Coronary artery (tissue), 2 donors: Measurements from ENCODE around the gene EED.

ENCODE experiments used
- DNase-seq: peaks from one replicate; pipeline ENCODE4 v3.0.0-alpha.2; 2017; ENCODE audit warnings: low spot score
- H3K27ac ChIP-seq, 2 donors: fragments of 200-600 bp; sonication (generic); one replicate each; pipeline ENCODE4 v1.5.1; 2016 to 2019
- H3K4me3 ChIP-seq: fragments of 200-600 bp; sonication (generic); 2 replicates; pipeline ENCODE4 v1.5.1; 2016; ENCODE audit warnings: mild to moderate bottlenecking, moderate library complexity
- TF ChIP-seq, protein P1 (sequence below): fragments of 200-600 bp; sonication (generic); IDR thresholded peaks from one replicate; pipeline ENCODE4 v1.5.1; 2019; ENCODE audit warnings: antibody characterized with exemption

EED gene

GRCh38 chr11:86230179-86230804 lies 14.3 kb upstream of the EED start:
- TF ChIP-seq, protein P1, sequence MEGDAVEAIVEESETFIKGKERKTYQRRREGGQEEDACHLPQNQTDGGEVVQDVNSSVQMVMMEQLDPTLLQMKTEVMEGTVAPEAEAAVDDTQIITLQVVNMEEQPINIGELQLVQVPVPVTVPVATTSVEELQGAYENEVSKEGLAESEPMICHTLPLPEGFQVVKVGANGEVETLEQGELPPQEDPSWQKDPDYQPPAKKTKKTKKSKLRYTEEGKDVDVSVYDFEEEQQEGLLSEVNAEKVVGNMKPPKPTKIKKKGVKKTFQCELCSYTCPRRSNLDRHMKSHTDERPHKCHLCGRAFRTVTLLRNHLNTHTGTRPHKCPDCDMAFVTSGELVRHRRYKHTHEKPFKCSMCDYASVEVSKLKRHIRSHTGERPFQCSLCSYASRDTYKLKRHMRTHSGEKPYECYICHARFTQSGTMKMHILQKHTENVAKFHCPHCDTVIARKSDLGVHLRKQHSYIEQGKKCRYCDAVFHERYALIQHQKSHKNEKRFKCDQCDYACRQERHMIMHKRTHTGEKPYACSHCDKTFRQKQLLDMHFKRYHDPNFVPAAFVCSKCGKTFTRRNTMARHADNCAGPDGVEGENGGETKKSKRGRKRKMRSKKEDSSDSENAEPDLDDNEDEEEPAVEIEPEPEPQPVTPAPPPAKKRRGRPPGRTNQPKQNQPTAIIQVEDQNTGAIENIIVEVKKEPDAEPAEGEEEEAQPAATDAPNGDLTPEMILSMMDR = no peak
- DNase-seq = no peak
- Histone ChIP-seq H3K4me3 (no peak overlapping the region), H3K27ac (no peak overlapping the region)

DNA sequence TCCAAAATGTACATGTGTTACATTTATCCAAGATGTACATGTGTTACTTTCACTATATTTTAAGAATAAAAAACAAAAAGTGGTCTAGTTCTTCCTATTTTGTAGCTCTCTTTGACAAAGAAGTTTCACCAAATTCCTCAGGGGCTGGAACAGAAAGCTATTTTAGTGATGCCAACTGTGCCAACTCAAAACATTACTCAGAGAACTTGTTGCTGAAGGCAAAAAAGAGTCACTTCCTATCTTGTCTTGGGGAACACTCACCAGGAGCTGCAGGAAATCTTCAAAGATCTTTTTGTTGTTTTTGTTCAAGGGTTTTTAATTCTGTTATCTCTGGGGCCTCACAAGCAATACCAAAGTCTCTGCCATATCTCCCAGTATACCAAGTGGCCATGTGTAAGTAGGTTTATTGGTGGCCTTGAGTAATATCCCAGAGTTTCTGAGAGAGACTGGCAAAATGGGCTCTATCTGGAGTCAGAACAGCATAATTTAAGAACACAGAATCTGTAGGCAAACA lies 13.6 kb upstream of the EED start:
- DNase-seq = no peak
- H3K27ac ChIP-seq = no peak overlapping the region
- TF ChIP-seq, protein P1 = no peak
- no peak overlapping the region for H3K4me3 ChIP-seq

DNA sequence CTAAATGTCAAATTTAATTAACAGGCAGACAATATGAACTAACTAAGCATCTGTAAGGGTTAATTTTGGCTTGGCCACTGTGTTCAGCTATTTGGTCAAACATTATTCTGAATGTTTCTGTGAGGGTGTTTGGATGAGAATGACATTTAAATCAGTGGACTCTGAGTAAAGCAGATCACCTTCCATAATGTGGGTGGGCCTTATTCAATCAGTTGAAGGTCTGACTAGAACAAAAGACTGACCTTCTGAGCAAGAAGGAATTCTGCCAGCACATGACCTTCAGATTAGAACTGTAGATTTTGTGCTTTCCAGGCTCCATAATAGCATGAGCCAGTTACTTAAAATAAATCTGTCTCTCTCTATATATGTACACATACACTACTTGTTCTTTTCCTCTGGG lies 12.0 kb upstream of the EED start:
- H3K27ac ChIP-seq = no peak overlapping the region
- H3K4me3 ChIP-seq = no peak overlapping the region

DNA sequence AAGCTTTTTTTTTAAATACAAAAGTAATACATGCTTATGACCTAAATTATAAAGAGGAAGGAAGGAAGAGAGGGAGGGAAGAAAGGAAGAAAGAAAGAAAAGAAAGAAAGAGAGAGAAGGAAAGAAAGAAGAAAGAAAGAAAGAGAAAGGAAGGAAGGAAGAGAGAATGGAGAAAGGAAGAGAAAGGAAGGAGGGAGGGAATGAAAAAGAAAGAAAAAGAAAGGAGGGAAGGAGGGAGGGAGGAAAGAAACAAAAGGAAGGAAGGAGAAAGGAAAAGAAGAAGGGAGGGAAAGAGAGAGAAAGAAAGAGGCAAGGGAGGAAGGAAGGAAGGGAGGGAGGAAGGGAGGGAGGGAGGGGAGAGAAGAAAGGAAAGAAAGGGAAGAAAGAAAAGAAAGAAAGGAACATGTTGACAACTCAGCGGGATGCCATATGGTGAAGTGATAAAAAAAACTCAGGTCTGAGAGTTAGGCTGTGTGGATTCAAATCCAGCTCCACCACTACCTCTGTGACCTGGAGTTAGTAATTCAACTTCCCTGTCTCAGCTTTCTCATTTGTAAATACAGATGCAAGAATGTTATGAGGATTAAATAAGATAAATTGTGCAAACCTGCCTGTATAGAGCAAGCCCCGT lies 9.6 kb upstream of the EED start:
- no peak overlapping the region for H3K4me3 ChIP-seq
- DNase-seq = no peak
- TF ChIP-seq, protein P1 = no peak
- H3K27ac ChIP-seq = no peak overlapping the region

More for the DNA sequence above, 12.0 kb upstream of the EED start:
- TF ChIP-seq, protein P1 = no peak
- no peak for DNase-seq

DNA sequence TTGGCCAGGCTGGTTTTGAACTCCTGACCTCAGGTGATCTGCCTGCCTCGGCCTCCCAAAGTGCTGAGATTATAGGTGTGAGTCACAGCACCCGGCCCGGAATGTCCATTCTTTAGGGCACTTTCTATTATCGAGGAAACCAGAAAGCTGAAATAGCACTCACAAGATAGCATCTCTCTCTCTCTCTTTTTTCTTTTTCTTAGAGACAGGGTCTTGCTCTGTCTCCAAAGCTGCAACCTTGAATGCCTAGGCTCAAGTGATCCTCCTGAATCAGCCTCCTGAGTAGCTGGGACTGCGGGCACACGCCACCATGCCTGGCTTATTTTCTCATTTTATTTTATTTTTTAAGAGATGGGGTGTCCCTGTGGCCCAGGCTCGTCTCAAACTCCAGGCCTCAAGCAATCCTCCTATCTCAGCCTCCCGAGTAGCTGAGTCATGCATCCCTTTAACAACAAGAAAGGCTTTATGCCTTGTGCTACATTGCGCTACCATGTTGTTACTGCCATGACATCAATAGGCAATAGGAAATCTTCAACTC lies 7.2 kb upstream of the EED start:
- Histone ChIP-seq H3K27ac (no peak overlapping the region), H3K4me3 (no peak overlapping the region)
- no peak for DNase-seq
- TF ChIP-seq, protein P1 = no peak

DNA sequence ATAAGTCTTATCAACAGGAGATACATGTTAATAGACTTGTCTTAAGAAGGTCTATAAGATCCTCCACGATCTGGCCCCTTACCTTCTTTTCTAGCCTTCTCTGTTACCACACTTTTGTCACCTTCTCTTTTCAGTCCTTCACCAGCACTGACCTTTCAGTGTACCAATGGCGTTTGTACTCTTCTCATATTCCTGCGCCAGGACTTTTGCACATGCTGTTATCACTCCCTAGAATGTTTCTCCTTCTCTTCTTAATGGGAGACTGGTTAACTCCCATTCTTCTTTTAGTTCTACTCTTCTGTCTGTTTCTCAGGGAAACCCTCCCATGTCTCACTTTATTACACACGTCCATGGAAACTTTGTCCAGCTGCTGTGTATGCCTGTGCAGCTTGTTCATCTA lies 4.4 kb upstream of the EED start:
- TF ChIP-seq, protein P1 = no peak
- H3K4me3 ChIP-seq = no peak overlapping the region
- no peak overlapping the region for H3K27ac ChIP-seq
- DNase-seq = no peak
